GM18517 (cell line): ENCODE measurements around the gene KRTAP3-1.
"Not testable (repeated sequence)": the region's sequence is repeated elsewhere in the genome, so short reads cannot be mapped to it uniquely, and the experiment has no call there.

Experiments used
- ATAC-seq: cut with Tn5 transposase; IDR thresholded peaks from one replicate; pipeline ENCODE4 v1.9.1; 2021; ENCODE audit warnings: mild to moderate bottlenecking, moderate library complexity; ENCODE audit not compliant: unreplicated experiment

The KRTAP3-1 gene

DNA sequence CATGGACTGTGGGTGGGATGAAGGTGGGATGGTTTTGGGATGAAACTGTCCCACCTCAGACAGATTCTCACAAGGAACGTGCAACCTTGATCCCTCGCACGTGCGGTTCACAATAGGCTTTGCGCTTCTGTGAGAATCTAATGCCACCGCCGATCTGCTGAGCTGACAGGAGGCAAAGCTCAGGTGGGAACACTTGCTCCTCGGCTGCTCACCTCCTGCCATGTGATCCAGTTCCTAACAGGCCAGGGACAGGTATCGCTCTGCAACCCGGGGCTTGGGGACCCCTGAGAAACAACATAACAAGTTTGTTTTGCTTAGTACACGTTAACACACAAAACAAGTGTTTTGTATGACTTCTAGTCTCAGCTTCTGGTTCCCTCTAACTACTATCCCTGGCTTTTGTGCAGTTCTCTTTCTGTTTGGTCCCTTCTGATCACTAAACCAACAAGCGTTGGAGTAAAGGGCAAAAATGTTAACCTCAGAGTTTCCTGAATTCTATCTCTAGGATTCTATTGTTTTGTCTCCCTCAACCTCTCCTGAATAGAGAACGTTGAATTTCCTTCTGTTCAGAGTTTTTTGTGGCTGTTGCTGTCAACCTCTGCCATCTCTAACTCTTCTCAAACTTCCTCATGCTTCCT, 7.8 kb upstream of the KRTAP3-1 start:
- ATAC-seq, result no peak

DNA sequence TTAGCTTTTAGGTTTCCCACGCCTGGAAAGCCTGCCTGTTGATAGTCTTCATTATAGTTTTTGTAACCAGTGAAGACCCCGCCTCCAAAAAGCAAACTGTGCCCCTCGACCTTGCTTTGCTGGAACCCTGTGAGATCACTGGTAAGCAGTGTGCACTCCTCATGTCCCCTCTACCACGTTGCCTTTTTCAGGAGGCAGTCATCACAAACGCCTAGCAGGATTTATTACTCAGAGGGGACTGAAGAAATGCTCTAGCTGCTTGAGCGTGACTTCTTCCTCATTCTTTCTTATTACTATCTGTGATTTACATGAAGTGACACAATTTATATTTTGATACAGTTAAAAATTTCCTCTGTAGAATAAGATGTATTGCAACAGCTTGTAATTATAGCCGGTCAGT, 6.5 kb upstream of the KRTAP3-1 start:
- ATAC-seq, result no peak

DNA sequence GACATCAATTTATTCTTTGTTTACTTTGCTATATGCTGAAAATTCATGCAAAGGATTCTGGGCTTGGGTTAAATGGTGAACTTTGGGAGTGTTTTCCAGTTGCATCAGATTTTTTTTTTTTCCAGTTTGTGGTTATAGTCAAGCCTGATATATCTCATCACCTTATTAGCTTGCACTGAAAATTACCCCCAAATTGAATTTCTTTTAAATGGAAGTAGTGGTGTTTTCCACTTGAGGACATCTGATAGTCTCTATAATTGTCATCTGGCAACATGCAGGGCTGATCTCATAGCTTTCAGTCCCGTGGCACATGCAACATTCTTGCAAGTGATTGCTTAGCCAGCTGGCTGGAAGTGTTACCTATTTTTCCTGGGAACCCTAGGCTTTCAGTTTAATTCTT, 4.7 kb upstream of the KRTAP3-1 start:
- ATAC-seq, result no peak

DNA sequence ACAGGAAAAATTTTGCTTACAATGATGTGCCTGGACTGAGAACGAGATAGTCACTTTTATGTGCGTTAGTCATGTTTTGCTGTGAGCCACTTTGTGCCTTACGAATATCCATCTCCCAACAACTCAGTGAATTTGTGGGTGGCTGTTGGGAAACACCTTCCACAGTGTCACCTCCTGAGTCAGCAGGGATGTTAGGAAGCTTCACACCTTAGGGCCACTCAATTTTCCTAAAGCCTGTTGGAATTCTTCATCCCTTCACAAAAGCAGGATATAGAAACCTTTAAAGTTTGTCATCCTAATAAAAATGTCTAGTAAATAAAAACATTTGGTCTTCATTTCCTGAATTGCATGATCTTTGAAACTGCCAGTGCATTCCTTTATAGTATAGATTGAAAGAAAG, 4.3 kb upstream of the KRTAP3-1 start:
- ATAC-seq, result no peak

DNA sequence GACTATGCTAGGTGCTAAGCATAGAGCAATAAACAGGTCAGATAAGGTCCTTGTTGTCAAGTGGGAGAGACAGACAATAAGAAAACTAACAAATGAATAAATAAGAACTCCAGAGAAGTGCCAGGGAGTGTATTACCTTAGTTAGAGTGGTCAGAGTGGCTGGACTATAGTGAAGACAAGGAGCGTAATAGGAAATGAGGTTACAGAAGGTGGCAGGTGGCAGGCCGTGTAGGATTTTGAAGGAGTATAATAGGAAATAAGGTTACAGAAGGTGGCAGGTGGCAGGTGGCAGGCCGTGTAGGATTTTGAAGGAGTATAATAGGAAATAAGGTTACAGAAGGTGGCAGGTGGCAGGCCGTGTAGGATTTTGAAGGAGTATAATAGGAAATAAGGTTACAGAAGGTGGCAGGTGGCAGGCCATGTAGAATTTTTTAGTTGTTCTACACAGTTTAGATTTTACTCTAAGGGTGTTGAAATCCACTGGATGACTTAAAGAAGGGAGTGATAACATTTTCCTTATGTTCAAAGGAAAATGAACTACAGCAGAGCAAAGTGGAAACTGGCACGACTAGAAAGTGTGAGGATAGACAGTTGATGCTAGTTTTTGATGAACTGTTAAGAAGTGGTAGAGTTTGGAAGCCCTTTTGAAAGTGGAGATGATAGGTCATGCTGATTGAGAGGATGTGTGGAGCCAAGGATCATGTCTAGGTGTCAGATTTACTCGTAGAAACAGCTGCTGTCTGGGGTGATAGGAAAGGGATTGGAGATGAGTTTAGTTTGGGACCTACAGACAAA, 3.6 kb upstream of the KRTAP3-1 start:
- no peak for ATAC-seq

DNA sequence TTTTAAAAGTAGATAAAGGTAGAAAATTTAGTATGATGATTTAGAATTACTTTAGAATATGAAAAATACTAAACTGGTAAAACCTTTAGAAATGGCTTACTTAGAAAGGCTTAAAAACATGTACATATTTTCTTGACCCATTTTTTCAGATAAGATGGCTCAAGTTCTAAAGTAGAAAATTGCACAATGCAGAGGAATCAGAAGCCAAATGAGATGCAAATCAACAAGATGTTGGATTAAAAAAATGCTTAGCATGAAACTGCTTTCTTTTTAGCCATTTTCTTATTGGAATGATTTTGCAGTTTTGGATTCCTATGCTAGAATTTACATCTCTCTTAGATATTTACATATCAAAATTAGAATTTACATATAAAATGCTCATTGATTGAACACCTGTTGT, 1.5 kb upstream of the KRTAP3-1 start:
- no peak for ATAC-seq

DNA sequence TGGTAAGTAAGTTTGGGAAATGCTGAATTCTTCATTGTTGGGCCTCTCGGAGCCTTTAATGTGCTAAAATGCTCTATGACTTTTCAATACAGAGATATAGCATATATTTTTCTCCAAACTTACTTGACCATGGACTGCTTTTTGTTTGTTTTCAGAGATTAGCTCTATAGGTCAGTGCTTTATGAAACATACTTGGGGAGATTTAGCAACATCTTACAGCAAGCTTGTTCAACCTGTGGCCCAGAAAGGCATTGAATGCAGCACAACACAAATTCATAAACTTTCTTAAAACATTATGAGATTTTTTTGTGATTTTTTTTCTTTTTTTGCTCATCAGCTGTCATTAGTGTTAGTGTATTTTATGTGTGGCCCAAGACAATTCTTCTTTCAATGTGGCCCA, 1.0 kb upstream of the KRTAP3-1 start:
- ATAC-seq, result no peak

DNA sequence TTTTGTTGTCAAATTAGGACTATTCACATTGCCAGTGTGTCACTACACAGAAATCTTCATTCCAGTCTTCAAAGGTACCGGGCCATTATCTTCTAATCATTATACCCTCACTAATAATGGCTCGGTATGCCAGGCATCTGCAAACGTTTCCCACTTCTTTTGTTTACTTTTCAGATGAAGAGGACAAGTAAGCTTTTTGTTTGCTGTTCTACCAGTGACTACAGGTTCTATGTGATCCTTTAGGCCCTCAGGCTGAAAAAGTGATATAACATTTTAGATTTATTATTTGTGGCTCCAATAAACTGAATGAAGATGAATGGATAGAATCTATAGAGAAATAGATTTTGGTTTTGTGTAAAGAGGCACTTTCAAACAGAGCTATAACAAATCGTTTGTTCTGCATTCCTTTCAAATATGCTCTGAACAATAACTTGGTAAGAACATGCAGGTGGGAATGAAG, 403 bp upstream of the KRTAP3-1 start:
- no peak for ATAC-seq

DNA sequence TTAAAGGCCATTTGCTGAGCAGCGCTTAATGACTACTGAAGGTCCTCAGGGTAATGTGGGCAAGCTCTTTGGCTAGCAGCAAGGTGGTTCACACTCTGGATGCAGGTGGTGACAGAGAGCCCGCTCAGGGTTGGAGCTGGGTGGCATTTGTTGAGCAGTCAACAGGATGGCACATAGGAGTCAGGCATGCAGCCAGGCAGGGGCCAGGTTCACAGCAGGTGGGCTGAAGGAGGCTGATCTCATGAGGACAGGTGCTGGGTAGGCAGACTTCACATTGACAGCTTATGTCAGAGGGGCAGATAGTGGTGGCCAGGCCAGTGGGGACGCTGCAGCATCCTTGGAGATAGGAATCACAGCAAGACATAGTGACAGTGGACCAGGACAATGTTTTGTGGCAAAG, 4.5 kb downstream of the KRTAP3-1 start:
- no peak for ATAC-seq

DNA sequence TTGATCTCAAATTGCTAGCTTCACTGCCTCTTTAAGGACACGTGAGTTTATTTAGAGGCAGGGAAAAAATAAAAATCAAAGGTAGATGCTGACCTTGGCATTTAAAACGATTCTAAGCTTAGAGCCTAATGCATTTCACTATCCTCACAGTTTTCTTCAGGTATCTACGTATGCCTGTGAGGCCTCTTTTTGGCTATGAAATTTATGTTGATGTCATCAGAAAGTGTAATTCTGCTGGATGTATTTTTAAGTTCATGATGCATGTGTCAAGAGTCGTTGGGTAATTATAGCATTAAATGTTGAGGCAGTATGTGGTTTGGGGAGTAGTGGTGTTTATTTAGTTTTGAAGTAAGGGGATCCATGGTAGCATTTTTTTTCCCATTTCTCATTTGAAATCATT, 5.0 kb downstream of the KRTAP3-1 start:
- ATAC-seq, result no peak

DNA sequence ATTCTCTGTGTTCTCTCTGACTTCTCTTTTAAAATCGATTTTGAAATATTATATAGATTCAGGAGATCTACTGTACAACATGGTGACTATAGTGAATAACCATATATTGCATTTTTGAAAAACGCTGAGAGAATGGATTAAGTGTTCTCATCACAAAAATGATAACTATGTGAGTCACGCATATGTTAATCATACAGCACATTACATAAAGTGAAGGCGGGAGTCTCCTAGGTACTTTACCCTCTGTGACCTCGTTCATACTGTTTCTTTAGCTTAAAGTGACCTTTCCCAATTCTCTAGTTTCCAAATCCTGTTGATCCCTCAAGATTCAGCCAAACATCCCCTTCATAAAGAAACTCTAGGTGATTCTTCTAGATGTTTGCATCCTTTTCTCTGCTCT, 6.1 kb downstream of the KRTAP3-1 start:
- ATAC-seq, result no peak

DNA sequence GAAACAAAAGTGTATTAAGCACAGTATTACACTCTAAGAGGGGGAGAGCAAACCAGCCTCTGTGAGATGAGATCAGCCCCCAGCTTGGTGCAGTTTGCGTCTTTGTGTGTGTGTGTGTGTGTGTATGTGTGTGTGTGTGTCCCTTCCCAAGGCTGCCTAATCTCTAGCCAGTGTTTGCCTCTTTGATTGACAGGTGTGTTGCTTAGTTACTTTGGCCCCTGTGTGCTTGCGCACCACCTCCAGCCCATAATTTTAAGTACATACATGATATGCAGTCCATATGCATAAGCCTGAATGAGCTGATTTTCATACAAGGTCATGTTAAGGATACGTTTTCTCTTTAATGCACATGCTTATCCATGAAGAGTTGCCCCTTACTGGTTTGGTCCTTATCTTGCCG, 7.1 kb downstream of the KRTAP3-1 start:
- ATAC-seq, result no peak

DNA sequence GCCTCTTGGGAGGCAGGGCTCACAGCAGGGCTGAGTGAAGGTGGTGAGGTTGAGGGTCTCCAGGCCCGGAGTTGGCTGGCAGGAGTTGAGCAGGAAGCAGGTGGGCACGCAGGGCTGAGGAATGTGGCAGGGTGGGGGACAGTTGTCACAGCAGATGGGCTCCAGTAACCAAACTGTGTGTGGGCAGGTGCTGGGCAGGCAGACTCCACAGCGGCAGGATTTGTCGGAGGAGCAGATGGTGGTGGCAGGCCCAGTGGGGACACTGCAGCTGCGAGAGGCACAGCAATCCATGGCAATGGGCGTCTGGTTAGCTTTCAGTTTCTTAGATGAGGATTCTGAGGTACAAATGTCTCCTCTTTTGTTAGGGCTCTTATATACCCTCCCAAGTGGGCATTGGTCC, 9.4 kb downstream of the KRTAP3-1 start, which contains the start of gene KRTAP3-2:
Gene KRTAP3-2, minus strand, starts transcription at position 344 of the 400 bp plus-strand sequence. Its CDS starts 53 bp downstream, at position 291.
- ATAC-seq, result not testable (repeated sequence)

DNA sequence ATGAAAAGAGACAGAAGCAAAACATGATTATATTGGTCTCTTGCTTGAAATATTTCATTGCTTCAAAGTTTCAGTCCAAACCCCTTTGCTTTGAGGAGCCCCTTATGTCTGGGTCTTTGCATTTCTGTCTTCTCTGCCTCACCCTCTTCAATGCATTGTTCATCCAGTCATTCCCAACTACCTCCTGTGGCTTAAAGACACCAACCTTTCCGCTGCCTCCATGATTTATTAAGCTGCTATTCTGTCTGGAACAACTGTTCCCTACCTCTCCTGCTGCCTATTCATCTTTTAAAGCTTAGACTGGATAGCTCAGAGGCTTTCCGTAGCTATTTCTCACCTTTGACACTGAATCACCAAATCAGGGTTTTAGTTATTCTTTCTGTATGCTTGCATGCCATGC, 11.6 kb downstream of the KRTAP3-1 start:
- no peak for ATAC-seq

DNA sequence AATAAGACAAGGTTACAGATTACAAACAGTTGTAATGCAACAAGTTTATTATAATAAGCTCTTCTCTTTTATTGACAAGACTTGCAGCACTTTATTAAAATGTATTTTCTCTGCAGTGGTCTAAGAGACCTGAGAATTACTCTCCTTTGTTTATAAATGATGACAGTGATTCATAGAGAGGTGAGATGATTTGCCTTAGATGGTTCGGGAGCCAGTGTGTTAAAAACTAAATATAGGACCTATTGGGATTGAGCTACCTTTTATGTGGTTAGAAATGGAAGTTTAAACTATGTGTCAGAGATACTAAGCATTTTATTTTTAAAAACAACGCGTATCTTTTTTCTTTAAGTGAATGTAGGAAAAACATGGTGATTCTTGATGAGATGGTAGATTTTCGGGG, 12.1 kb downstream of the KRTAP3-1 start:
- no peak for ATAC-seq

DNA sequence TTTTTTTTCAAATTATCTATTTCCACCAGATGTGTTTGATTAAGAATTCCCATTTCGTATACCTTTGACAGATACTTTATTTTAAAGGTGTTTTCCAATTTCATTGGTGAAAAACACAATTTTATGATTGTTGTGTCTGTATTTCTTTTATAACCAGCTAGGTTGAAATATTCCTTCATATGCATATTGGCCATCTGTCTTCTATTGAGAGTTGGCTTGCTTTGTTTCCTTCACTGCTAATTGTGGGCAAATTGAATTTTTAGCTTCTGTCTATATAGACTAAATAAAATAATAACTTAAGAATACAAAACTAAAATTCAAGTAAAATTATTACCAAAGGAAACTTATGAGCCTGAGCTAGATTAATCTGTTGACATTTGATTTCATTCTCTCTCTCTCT, 13.8 kb downstream of the KRTAP3-1 start:
- ATAC-seq, result no peak

DNA sequence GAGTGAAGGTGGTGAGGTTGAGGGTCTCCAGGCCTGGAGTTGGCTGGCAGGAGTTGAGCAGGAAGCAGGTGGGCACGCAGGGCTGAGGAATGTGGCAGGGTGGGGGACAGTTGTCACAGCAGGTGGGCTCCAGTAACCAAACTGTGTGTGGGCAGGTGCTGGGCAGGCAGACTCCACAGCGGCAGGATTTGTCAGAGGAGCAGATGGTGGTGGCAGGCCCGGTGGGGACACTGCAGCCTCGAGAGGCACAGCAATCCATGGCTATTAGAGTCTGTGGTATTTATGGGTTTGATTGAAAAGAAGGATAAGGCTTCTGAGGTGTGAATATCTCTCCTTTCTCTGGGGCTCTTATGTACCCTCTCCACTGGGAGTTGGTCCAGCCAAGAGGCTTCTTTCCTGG, 15.1 kb downstream of the KRTAP3-1 start, which contains the start of gene KRTAP3-3:
Gene KRTAP3-3, minus strand, starts transcription at position 326 of the 400 bp plus-strand sequence. Its CDS starts 67 bp downstream, at position 259.
- ATAC-seq, result no peak

DNA sequence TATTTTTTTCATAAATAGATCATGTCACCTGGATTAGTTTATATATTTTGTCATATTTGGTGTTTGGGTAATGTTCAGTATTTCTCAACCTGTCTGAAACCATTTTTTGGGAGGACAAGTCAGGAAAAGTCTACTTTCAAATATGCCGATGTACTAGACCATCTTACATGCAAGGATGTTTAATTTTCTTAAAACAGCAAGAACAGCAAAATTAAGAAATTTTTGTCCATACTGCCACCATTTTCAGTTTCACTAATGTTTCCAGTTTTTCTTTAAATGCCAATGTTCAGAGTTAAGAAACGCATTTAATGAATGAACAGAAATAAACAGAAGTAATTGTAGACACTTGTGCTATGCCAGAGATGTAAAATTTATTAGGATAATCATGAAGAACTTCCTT, 15.8 kb downstream of the KRTAP3-1 start:
- no peak for ATAC-seq

DNA sequence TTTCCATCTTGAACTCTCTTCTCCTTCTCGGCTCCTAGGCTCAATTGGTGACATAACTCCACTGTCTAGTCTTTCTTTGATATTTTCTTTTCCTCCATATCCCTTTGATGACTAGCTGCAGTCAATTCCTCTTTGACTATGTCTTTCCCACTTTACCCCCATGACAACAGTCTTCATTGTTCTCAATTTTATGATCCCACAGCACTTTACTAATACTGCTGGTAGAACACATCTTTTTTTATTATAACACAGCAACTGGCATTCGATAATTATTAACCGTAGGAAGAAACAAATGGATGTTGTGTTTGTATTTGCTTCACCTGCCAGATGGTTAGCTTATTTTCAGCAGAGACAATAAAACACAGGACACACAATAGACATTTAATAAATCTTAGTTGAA, 16.3 kb downstream of the KRTAP3-1 start:
- ATAC-seq, result no peak

DNA sequence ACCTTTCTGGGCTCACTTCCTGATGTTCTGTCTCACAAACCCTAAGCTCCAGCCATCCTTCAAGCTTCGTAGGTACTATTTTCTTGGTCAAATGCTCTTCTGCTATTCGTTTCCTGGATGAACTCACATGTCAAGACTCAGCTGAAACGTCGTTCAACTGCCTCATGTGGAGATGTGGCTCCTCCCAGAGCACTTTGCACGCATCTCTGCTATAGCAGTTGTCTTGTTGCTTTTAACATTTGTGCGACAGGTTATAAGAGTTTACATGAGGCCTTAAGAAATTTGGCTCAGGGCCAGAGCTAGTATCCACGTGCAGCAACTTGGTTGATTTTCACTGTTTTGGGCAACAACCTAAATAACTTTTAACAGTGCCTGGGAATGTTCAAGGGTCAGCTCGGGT, 22.0 kb downstream of the KRTAP3-1 start:
- no peak for ATAC-seq

DNA sequence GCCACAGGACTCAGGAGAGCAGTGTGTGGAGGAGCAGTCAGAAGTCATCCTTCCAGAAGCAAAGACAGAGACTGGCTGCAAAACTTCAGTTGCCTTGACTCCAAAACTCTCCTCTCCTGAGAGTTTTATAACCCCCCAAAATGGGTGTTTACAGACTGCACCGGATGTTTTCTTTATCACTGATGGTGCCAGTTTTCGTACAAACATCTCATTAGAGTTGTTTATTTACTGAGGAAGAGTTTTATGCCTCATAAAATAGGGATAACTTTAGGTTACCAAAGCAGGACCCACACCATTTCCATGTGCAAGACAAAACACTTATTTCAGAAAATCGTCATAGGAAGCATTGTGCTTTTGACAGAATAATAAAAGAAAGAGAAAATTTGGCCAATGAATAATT, 24.7 kb downstream of the KRTAP3-1 start, which contains the start of gene KRT40:
Gene KRT40, minus strand, starts transcription at position 101 of the 400 bp plus-strand sequence. Its CDS starts 53 bp downstream, at position 48.
- no peak for ATAC-seq

DNA sequence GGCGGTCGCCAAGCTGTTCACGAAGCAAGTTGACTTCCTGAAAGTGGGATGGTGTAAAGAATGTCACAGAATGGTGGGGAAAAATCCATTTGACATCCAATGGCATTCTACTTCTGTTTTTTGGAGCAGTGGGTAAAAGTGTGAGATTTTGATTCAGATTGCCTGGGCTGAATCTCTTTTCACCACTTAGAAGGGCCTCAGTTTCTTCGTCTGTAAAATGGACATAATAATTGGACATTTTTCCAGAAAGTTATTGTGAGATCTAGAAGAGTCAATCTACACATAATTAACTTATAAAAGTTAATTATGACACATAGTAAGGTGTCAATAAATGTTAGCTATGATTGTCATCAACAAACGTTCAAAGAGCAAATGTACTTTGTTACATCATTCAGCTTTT, 27.8 kb downstream of the KRTAP3-1 start:
- ATAC-seq, result no peak
